Small intestine (tissue), 7 donors: ENCODE data around the gene LIPT2. TPM values are rescaled to one million over a fixed set of nuclear protein-coding genes. Genes with fewer than 3 reads are reported as not detected.

ENCODE experiments used
- DNase-seq, 2 donors: peaks; one replicate each; pipeline versions ENCODE4 v3.0.0 to v3.0.0-alpha.2; 2013
- FAIRE-seq: peaks from 2 replicates; lab custom pipeline; 2012; peaks lifted over from hg19 to GRCh38; lab: Jason Lieb, UNC
- H3K27ac ChIP-seq, 3 donors: one replicate each; pipeline ENCODE4 v1.5.1; 2013; ENCODE audit warnings: low read length in 2 of 3, mild to moderate bottlenecking in 2 of 3, control low read depth in 1 of 3, inconsistent platforms in 1 of 3, low read depth in 1 of 3, moderate library complexity in 1 of 3
- H3K27me3 ChIP-seq, 3 donors: one replicate each; pipeline ENCODE4 v1.6.1; 2013; ENCODE audit warnings: low read length in 3 of 3, inconsistent platforms in 1 of 3; ENCODE audit not compliant: control insufficient read depth in 3 of 3, insufficient read depth in 3 of 3
- H3K36me3 ChIP-seq, 3 donors: one replicate each; pipeline ENCODE4 v1.6.1; 2013; ENCODE audit warnings: low read length in 3 of 3, inconsistent platforms in 1 of 3, low read depth in 1 of 3, mild to moderate bottlenecking in 1 of 3, moderate library complexity in 1 of 3; ENCODE audit not compliant: control insufficient read depth in 3 of 3, insufficient read depth in 2 of 3
- H3K4me1 ChIP-seq, 3 donors: one replicate each; pipeline ENCODE4 v1.6.1; 2013; ENCODE audit warnings: low read length in 2 of 3, inconsistent platforms in 1 of 3, low read depth in 1 of 3, mild to moderate bottlenecking in 1 of 3, moderate library complexity in 1 of 3; ENCODE audit not compliant: control insufficient read depth in 3 of 3, insufficient read depth in 2 of 3
- H3K4me3 ChIP-seq, 3 donors: one replicate each; pipeline ENCODE4 v1.5.1; 2013; ENCODE audit warnings: low read length in 3 of 3, control low read depth in 1 of 3, inconsistent platforms in 1 of 3, low read depth in 1 of 3, mild to moderate bottlenecking in 1 of 3, moderate library complexity in 1 of 3
- H3K9me3 ChIP-seq, 2 donors: one replicate each; pipeline ENCODE4 v1.6.1; 2013; ENCODE audit warnings: low read depth in 1 of 2, low read length in 1 of 2; ENCODE audit not compliant: control insufficient read depth in 2 of 2, insufficient read depth in 1 of 2
- WGBS, 3 donors: extraction: QIAGEN DNeasy Blood & Tissue Kit; methylation state at CpG; one replicate each; pipeline ENCODE4 v1.1.7; 2013; 5-methylcytosine and 5-hydroxymethylcytosine counted together
- polyA plus RNA-seq, 4 donors: library from polyadenylated mRNA; stranded (reverse) in 3 of 4; unstranded in 1 of 4; fragments of 200-250 nt in 3 of 4; fragments of 120-200 nt in 1 of 4; gene quantifications; one replicate each; pipeline versions ENCODE4 v1.2.1 to v1.2.3, GENCODE V29; 2013
- donor health status: healthy with polysubstance abuse.
- donor health status: control.
- donor health status: control.
- donor health status: Bipolar disorder and iron deficiency.
- donor health status: healthy.

Gene LIPT2
- polyA plus RNA-seq, 4 donors, result 4.9 to 11.1 (median 7.6) TPM

- FAIRE-seq, result no peak
- no peak overlapping the region for H3K27ac ChIP-seq
- DNase-seq, result no peak
- H3K27me3 ChIP-seq, result no peaks in the 10 kb centered on the region
- no peak overlapping the region for H3K4me3 ChIP-seq
- peaks cover 0 to 4% of the 10 kb centered on the region in 2 donors for H3K9me3 ChIP-seq
- H3K4me1 ChIP-seq, result peaks cover 0 to 8% (median 6%) of the 10 kb centered on the region in 3 donors
- peaks cover 0 to 6% (median 0%) of the 10 kb centered on the region in 3 donors for H3K36me3 ChIP-seq
- 89 to 91% (median 90%) methylated on average over 11 of the region's 11 CpGs for WGBS, 3 donors
Observed at GRCh38 chr11:74492084-74492483, 1.4 kb downstream of the LIPT2 start.

- H3K27ac ChIP-seq, result no peak overlapping the region
- H3K4me3 ChIP-seq, result no peak overlapping the region
- peaks cover 0 to 8% (median 6%) of the 10 kb centered on the region in 3 donors for H3K4me1 ChIP-seq
- DNase-seq (no peak), FAIRE-seq (no peak)
- WGBS, 3 donors, result 94 to 97% (median 95%) methylated on average over 4 of the region's 4 CpGs
- no peaks in the 10 kb centered on the region for H3K27me3 ChIP-seq
- peaks cover 0 to 3% (median 0%) of the 10 kb centered on the region in 3 donors for H3K36me3 ChIP-seq
- no peaks in the 10 kb centered on the region for H3K9me3 ChIP-seq
Observed at GRCh38 chr11:74490941-74491340, 2.6 kb downstream of the LIPT2 start.

- H3K9me3 ChIP-seq, result no peaks in the 10 kb centered on the region
- peaks cover 0 to 4% (median 0%) of the 10 kb centered on the region in 3 donors for H3K4me1 ChIP-seq
- H3K27ac ChIP-seq, result no peak overlapping the region
- no peak overlapping the region for H3K4me3 ChIP-seq
- peaks cover 0 to 3% (median 0%) of the 10 kb centered on the region in 3 donors for H3K36me3 ChIP-seq
- FAIRE-seq, result no peak
- no peaks in the 10 kb centered on the region for H3K27me3 ChIP-seq
- WGBS, 3 donors, result 43 to 74% (median 67%) methylated on average over 1 of the region's 1 CpG
- peak in 1 of 2 donors; percentile 37 for DNase-seq
Observed at GRCh38 chr11:74487875-74488274, 5.6 kb downstream of the LIPT2 start.

- H3K9me3 ChIP-seq, result no peaks in the 10 kb centered on the region
- H3K27me3 ChIP-seq, result no peaks in the 10 kb centered on the region
- FAIRE-seq, result no peak
- no peak overlapping the region for H3K27ac ChIP-seq
- H3K36me3 ChIP-seq, result no peaks in the 10 kb centered on the region
- no peaks in the 10 kb centered on the region for H3K4me1 ChIP-seq
- no peak overlapping the region for H3K4me3 ChIP-seq
- DNase-seq, result no peak
- 87 to 94% (median 94%) methylated on average over 2 of the region's 2 CpGs for WGBS, 3 donors
Observed at GRCh38 chr11:74485868-74486267, 7.7 kb downstream of the LIPT2 start.

GRCh38 chr11:74480688-74481417 lies 12.7 kb downstream of the LIPT2 start:
- no peak for FAIRE-seq
- no peak overlapping the region for H3K4me3 ChIP-seq
- no peaks in the 10 kb centered on the region for H3K4me1 ChIP-seq
- H3K36me3 ChIP-seq, result no peaks in the 10 kb centered on the region
- no peak for DNase-seq
- no peak overlapping the region for H3K27ac ChIP-seq
- no peaks in the 10 kb centered on the region for H3K27me3 ChIP-seq
- WGBS, 3 donors, result 39 to 51% (median 40%) methylated on average over 3 of the region's 3 CpGs
- H3K9me3 ChIP-seq, result no peaks in the 10 kb centered on the region

- no peaks in the 10 kb centered on the region for H3K27me3 ChIP-seq
- H3K9me3 ChIP-seq, result no peaks in the 10 kb centered on the region
- no peak overlapping the region for H3K4me3 ChIP-seq
- H3K27ac ChIP-seq, result no peak overlapping the region
- no peak for FAIRE-seq
- H3K4me1 ChIP-seq, result no peaks in the 10 kb centered on the region
- 15 to 44% (median 22%) methylated on average over 1 of the region's 1 CpG for WGBS, 3 donors
- H3K36me3 ChIP-seq, result no peaks in the 10 kb centered on the region
- DNase-seq, result no peak
Observed at GRCh38 chr11:74479732-74480123, 13.8 kb downstream of the LIPT2 start.

GRCh38 chr11:74478877-74479731 lies 14.4 kb downstream of the LIPT2 start:
- no peaks in the 10 kb centered on the region for H3K4me1 ChIP-seq
- H3K36me3 ChIP-seq, result no peaks in the 10 kb centered on the region
- no peak overlapping the region for H3K4me3 ChIP-seq
- no peak overlapping the region for H3K27ac ChIP-seq
- no peaks in the 10 kb centered on the region for H3K27me3 ChIP-seq
- H3K9me3 ChIP-seq, result no peaks in the 10 kb centered on the region
- no peak for DNase-seq
- 77 to 80% (median 79%) methylated on average over 10 of the region's 10 CpGs for WGBS, 3 donors
- FAIRE-seq, result no peak

GRCh38 chr11:74476536-74476935 lies 17.0 kb downstream of the LIPT2 start:
- no peaks in the 10 kb centered on the region for H3K36me3 ChIP-seq
- FAIRE-seq (no peak), DNase-seq (no peak)
- H3K27ac ChIP-seq, result no peak overlapping the region
- no peak overlapping the region for H3K4me3 ChIP-seq
- 85 to 87% (median 86%) methylated on average over 2 of the region's 2 CpGs for WGBS, 3 donors
- no peaks in the 10 kb centered on the region for H3K9me3 ChIP-seq
- no peaks in the 10 kb centered on the region for H3K27me3 ChIP-seq
- no peaks in the 10 kb centered on the region for H3K4me1 ChIP-seq
